ENCODE measurements around the gene FAM217A. TPM values are rescaled to one million over a fixed set of nuclear protein-coding genes. Genes with fewer than 3 reads are reported as not detected.

Gene FAM217A
- polyA plus RNA-seq, 2 of the 4 experiments (the other 2 are of a cell fraction), result not detected

- no peak for FAIRE-seq
- ChIA-PET CTCF (no interaction called here), POLR2A (no interaction called here)
- no peak overlapping the region for H3K27ac ChIP-seq
- no peak for DNase-seq (ENCODE audit: low read depth in 1 of 2, low spot score in 1 of 2)
- H3K4me2 ChIP-seq, result no peak overlapping the region
- 95% methylated on average over 3 of the region's 3 CpGs for WGBS (ENCODE audit: missing lambda C conversion rate)
- no peak for ATAC-seq
- no peak for TF ChIP-seq MYC (IDR thresholded peaks at IDR 0.05; ENCODE audit: borderline replicate concordance, low read length)
- TF ChIP-seq HEYL (CRISPR knock-in tag; IDR thresholded peaks at IDR 0.05), result no peak
- no peak for TF ChIP-seq EHF (CRISPR knock-in tag; IDR thresholded peaks at IDR 0.05)
- TF ChIP-seq HOXA7 (CRISPR knock-in tag; IDR thresholded peaks at IDR 0.05), result no peak
- TF ChIP-seq HES2 (IDR thresholded peaks at IDR 0.05), result no peak
- TF ChIP-seq HMGXB4 (CRISPR knock-in tag; IDR thresholded peaks at IDR 0.05; ENCODE audit: borderline replicate concordance), result no peak
- TF ChIP-seq NFE2L2 (conservative IDR thresholded peaks at IDR 0.05; ENCODE audit: low read length), result no peak
- TF ChIP-seq FOSB (CRISPR knock-in tag; IDR thresholded peaks at IDR 0.05), result no peak
- TF ChIP-seq EHMT2 (IDR thresholded peaks at IDR 0.05; ENCODE audit: low read depth), result no peak
- 0 out of 3 replicates have a peak, but pooled peaks cover 4% of the 10 kb centered on the region for H3K9me3 ChIP-seq
- H3K4me3 ChIP-seq, result no peak overlapping the region
- peaks cover 10% of the 10 kb centered on the region; the same call in 1 of the 3 replicates for H3K4me1 ChIP-seq
These were observed 35.2 kb upstream of the FAM217A start for GRCh38 chr6:4114123-4114522.

- no peak for ATAC-seq
- H3K4me3 ChIP-seq, result no peak overlapping the region
- H3K4me2 ChIP-seq, result no peak overlapping the region
- no peak overlapping the region for H3K27ac ChIP-seq
- FAIRE-seq, result no peak
- no peak for DNase-seq (ENCODE audit: low read depth in 1 of 2, low spot score in 1 of 2)
- peaks cover 7% of the 10 kb centered on the region; the same call in 1 of the 3 replicates for H3K4me1 ChIP-seq
- ChIA-PET POLR2A (no interaction called here), CTCF (no interaction called here)
- H3K9me3 ChIP-seq, result 0 out of 3 replicates have a peak, but pooled peaks cover 4% of the 10 kb centered on the region
- TF ChIP-seq FOSB (CRISPR knock-in tag; IDR thresholded peaks at IDR 0.05) (no peak), HOXA7 (CRISPR knock-in tag; IDR thresholded peaks at IDR 0.05) (no peak), ZNF302 (CRISPR knock-in tag; IDR thresholded peaks at IDR 0.05) (no peak), SREBF2 (IDR thresholded peaks at IDR 0.05) (no peak), FOSL2 (IDR thresholded peaks at IDR 0.05) (no peak), FOSL2 (CRISPR knock-in tag; IDR thresholded peaks at IDR 0.05) (no peak), PBX3 (IDR thresholded peaks at IDR 0.05) (no peak)
These were observed 34.7 kb upstream of the FAM217A start for GRCh38 chr6:4113649-4114048.

GRCh38 chr6:4112366-4112765, 33.4 kb upstream of the FAM217A start:
- CTCF ChIA-PET, result interaction anchor here (1.0 kb wide), 1 partner anchor 14 kb away, joined by 5 read pairs; no protein-coding TSS in a partner anchor

More at GRCh38 chr6:4112366-4112765, 33.4 kb upstream of the FAM217A start:
- WGBS (ENCODE audit: missing lambda C conversion rate), result 86% methylated on average over 3 of the region's 3 CpGs
- ATAC-seq (no peak), DNase-seq (ENCODE audit: low read depth in 1 of 2, low spot score in 1 of 2) (no peak), FAIRE-seq (no peak)
- 0 out of 3 replicates have a peak, but pooled peaks cover 4% of the 10 kb centered on the region for H3K9me3 ChIP-seq
- POLR2A ChIA-PET, result no interaction called here
- no peak overlapping the region for H3K27ac ChIP-seq
- no peak overlapping the region for H3K4me3 ChIP-seq
- peaks cover 7% of the 10 kb centered on the region; the same call in 1 of the 3 replicates for H3K4me1 ChIP-seq
- TF ChIP-seq HOXA7 (CRISPR knock-in tag; IDR thresholded peaks at IDR 0.05) (no peak), NPAS2 (CRISPR knock-in tag; IDR thresholded peaks at IDR 0.05; ENCODE audit: borderline replicate concordance) (no peak), BCL3 (IDR thresholded peaks at IDR 0.05) (no peak), POLR2A (IDR thresholded peaks at IDR 0.05; ENCODE audit: low read length) (no peak), SMC3 (IDR thresholded peaks at IDR 0.05) (no peak), NR3C1 (IDR thresholded peaks at IDR 0.05) (no peak), ZC3H11A (IDR thresholded peaks at IDR 0.05) (no peak), CEBPB (IDR thresholded peaks at IDR 0.05) (no peak), PBX3 (IDR thresholded peaks at IDR 0.05) (no peak), CTCF (IDR thresholded peaks at IDR 0.05) (no peak), POLR2AphosphoS2 (conservative IDR thresholded peaks at IDR 0.05; ENCODE audit: low read length) (no peak), EHF (CRISPR knock-in tag; IDR thresholded peaks at IDR 0.05) (no peak), RFX5 (IDR thresholded peaks at IDR 0.05) (no peak), RARB (CRISPR knock-in tag; IDR thresholded peaks at IDR 0.05) (no peak)
- H3K4me2 ChIP-seq, result no peak overlapping the region
